Stomach (tissue), 9 donors: ENCODE results near the gene CHCHD3. TPM values are rescaled to one million over a fixed set of nuclear protein-coding genes. Genes with fewer than 3 reads are reported as not detected.

ENCODE experiments used
- DNase-seq, 2 donors: peaks; one replicate each; pipeline versions ENCODE4 v3.0.0 to v3.0.0-alpha.2; 2013 to 2019
- H3K27ac ChIP-seq, 5 donors: fragments of 200-600 bp in 4 of 5; sonication (generic) in 4 of 5; one replicate each; pipeline ENCODE4 v1.5.1; 2013 to 2019; ENCODE audit warnings: mild to moderate bottlenecking in 1 of 5, moderate library complexity in 1 of 5
- H3K27me3 ChIP-seq, 3 donors: fragments of 200-600 bp; sonication (generic); one replicate each; pipeline ENCODE4 v1.5.1; 2017 to 2019; ENCODE audit warnings: mixed run types in 1 of 3
- H3K36me3 ChIP-seq, 4 donors: fragments of 200-600 bp; sonication (generic); 1 replicate in 3 of 4; 2 replicates in 1 of 4; pipeline ENCODE4 v1.5.1; 2016 to 2019
- H3K4me1 ChIP-seq, 4 donors: fragments of 200-600 bp; sonication (generic); one replicate each; pipeline ENCODE4 v1.5.1; 2016 to 2019
- H3K4me3 ChIP-seq, 4 donors: fragments of 200-600 bp; sonication (generic) in 3 of 4; one replicate each; pipeline ENCODE4 v1.5.1; 2016 to 2019; ENCODE audit warnings: mild to moderate bottlenecking in 1 of 4
- H3K9me3 ChIP-seq, 4 donors: fragments of 200-600 bp; sonication (generic); one replicate each; pipeline ENCODE4 v1.5.1; 2016 to 2019
- EP300 ChIP-seq: sonication (generic); formaldehyde crosslinking; IDR thresholded peaks from one replicate; pipeline ENCODE4 v1.6.1; 2017; ENCODE audit warnings: antibody characterized with exemption
- POLR2A ChIP-seq, 4 donors: fragments of 450-650 bp; IDR thresholded peaks; one replicate each; pipeline ENCODE4 v1.6.1; 2016; ENCODE audit warnings: antibody characterized with exemption in 4 of 4, control low read depth in 2 of 4, mild to moderate bottlenecking in 1 of 4, moderate library complexity in 1 of 4
- POLR2AphosphoS5 ChIP-seq, 3 donors: sonication (generic); formaldehyde crosslinking; IDR thresholded peaks; one replicate each; pipeline ENCODE4 v1.6.1; 2016; ENCODE audit warnings: antibody characterized with exemption in 3 of 3
- WGBS, 5 donors: extraction: QIAGEN DNeasy Blood & Tissue Kit in 3 of 5; methylation state at CpG; one replicate each; pipeline versions ENCODE4 v1.1.5 to v1.1.7; 2013 to 2018; 5-methylcytosine and 5-hydroxymethylcytosine counted together
- intact Hi-C: fragments of 100-400 bp; cut with DNase I; formaldehyde crosslinking; loops from one replicate; pipeline ENCODE4 v1.15.1; 2023; ENCODE audit warnings: low total_unique reads
- polyA plus RNA-seq, 3 donors: library from polyadenylated mRNA; stranded (reverse); fragments of 200-250 nt; gene quantifications; one replicate each; pipeline ENCODE4 v1.2.3, GENCODE V29; 2013
- total RNA-seq, 5 donors: library from RNA; depleted of rRNA; stranded (reverse); fragments of >200 nt; gene quantifications; one replicate each; pipeline versions ENCODE4 v1.1.0 to v1.2.3, GENCODE V29; 2014 to 2016
- TF ChIP-seq, protein P1 (sequence below), 7 experiments: fragments of 450-650 bp in 4 of 7; fragments of 200-600 bp in 3 of 7; sonication (generic) in 3 of 7; IDR thresholded peaks; one replicate each; pipeline ENCODE4 v1.5.1; 2016 to 2019; ENCODE audit warnings: antibody characterized with exemption in 7 of 7, control low read depth in 2 of 7, mild to moderate bottlenecking in 1 of 7
- donor health status: healthy with polysubstance abuse.
- donor health status: Bipolar disorder and iron deficiency.
- donor health status: healthy.

Gene CHCHD3
- total and polyA plus RNA-seq, 8 donors, result 5.8 to 90.9 (median 39.9) TPM

DNA sequence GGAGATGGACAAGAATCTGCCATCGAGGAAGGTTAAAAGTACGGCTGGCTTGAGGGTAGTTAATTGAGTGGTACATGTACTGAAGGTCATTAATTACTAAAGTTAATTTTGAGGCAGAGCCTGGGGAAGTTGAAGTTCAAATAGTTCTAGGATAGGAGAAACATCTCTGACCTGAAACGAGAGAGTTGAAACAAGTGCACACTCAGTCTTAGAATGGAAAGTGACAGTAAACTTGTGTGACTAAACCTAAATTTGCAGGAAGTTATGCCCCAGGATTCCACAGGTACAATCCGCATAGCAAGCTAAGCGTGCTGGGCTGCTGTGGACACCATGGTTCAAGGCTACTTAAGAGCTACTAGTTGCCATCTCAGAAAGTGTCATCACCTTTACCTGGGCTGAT lies 209.9 kb downstream of the CHCHD3 start:
- WGBS, 5 donors, result 81 to 86% (median 82%) methylated on average over 5 of the region's 5 CpGs
- Histone ChIP-seq H3K9me3 (no peaks in the 10 kb centered on the region), H3K27me3 (no peaks in the 10 kb centered on the region), H3K4me3 (no peak overlapping the region), H3K27ac (no peak overlapping the region), H3K4me1 (peaks cover 0 to 8% (median 0%) of the 10 kb centered on the region in 4 donors), H3K36me3 (no peaks in the 10 kb centered on the region)
- intact Hi-C loops, result no loop called here
- TF ChIP-seq POLR2A (IDR thresholded peaks at IDR 0.05) (no peak), EP300 (no peak), POLR2AphosphoS5 (IDR thresholded peaks at IDR 0.05) (no peak)
- TF ChIP-seq, protein P1, sequence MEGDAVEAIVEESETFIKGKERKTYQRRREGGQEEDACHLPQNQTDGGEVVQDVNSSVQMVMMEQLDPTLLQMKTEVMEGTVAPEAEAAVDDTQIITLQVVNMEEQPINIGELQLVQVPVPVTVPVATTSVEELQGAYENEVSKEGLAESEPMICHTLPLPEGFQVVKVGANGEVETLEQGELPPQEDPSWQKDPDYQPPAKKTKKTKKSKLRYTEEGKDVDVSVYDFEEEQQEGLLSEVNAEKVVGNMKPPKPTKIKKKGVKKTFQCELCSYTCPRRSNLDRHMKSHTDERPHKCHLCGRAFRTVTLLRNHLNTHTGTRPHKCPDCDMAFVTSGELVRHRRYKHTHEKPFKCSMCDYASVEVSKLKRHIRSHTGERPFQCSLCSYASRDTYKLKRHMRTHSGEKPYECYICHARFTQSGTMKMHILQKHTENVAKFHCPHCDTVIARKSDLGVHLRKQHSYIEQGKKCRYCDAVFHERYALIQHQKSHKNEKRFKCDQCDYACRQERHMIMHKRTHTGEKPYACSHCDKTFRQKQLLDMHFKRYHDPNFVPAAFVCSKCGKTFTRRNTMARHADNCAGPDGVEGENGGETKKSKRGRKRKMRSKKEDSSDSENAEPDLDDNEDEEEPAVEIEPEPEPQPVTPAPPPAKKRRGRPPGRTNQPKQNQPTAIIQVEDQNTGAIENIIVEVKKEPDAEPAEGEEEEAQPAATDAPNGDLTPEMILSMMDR (IDR thresholded peaks at IDR 0.05), result no peak
- no peak for DNase-seq

DNA sequence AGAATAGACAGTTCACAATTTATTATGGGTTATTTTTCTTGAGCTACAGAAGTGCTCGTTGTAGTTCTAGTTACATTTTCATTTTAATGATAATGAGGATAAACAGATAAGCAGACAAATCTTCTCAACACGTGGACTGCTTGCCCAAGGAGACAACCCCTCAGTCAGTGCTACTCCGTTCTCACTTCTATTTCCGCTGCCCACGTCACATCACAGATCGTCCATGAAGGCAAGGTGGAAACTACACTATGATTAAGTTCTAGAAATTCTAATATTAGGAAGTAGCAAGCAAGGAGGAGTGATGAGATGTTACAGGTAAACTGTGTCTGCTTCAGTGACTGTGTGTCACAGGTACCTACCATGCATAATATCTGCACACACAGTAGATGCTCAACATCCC lies 210.5 kb downstream of the CHCHD3 start:
- TF ChIP-seq POLR2A (IDR thresholded peaks at IDR 0.05) (no peak), POLR2AphosphoS5 (IDR thresholded peaks at IDR 0.05) (no peak), EP300 (no peak)
- TF ChIP-seq, protein P1 (IDR thresholded peaks at IDR 0.05), result no peak
- Histone ChIP-seq H3K27ac (no peak overlapping the region), H3K36me3 (no peaks in the 10 kb centered on the region), H3K4me3 (no peak overlapping the region), H3K9me3 (no peaks in the 10 kb centered on the region), H3K4me1 (peaks cover 0 to 8% (median under 1%) of the 10 kb centered on the region in 4 donors), H3K27me3 (no peaks in the 10 kb centered on the region)
- no peak for DNase-seq
- 84 to 89% (median 88%) methylated on average over 6 of the region's 6 CpGs for WGBS, 5 donors
- intact Hi-C loops, result no loop called here

DNA sequence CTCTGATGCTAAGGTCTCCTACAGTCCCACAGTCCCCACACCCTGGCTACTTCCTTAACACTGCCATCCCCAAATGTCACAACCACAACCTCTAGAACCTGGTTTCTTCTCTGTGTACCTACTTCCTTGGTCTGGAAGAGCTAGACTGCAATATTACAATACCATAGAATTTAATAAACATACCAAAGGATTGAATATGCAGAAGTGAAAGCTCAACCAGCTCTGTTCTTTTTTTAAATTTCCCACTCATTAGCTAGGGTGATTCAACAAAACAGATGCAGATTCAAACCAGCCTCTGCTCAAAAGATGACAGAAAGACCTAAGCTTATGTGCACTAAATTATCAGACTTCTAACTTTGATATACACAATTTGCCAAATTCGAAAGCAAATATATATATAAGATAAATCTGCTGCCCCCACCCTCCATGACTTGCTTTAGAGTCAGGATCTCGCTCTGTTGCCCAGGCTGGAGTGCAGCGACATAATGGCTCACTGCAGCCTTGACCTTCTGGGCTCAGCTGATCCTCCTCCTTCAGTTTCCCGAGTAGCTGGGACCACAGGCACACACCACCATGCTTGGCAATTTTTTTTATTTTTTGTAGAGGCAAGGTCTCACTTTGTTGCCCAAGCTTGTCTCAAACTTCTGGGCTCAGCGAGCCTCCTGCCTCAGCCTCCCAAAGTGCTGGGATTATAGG lies 212.6 kb downstream of the CHCHD3 start:
- DNase-seq, result no peak
- H3K9me3 ChIP-seq, result no peaks in the 10 kb centered on the region
- no peak overlapping the region for H3K4me3 ChIP-seq
- intact Hi-C loops, result no loop called here
- no peak overlapping the region for H3K27ac ChIP-seq
- H3K36me3 ChIP-seq, result no peaks in the 10 kb centered on the region
- H3K27me3 ChIP-seq, result no peaks in the 10 kb centered on the region
- H3K4me1 ChIP-seq, result peaks cover 0 to 10% (median 4%) of the 10 kb centered on the region in 4 donors
- TF ChIP-seq, protein P1 (IDR thresholded peaks at IDR 0.05), result no peak
- TF ChIP-seq EP300, result no peak
- no peak for TF ChIP-seq POLR2A (IDR thresholded peaks at IDR 0.05)
- TF ChIP-seq POLR2AphosphoS5 (IDR thresholded peaks at IDR 0.05), result no peak
- WGBS, 5 donors, result 82 to 93% (median 86%) methylated on average over 5 of the region's 5 CpGs

DNA sequence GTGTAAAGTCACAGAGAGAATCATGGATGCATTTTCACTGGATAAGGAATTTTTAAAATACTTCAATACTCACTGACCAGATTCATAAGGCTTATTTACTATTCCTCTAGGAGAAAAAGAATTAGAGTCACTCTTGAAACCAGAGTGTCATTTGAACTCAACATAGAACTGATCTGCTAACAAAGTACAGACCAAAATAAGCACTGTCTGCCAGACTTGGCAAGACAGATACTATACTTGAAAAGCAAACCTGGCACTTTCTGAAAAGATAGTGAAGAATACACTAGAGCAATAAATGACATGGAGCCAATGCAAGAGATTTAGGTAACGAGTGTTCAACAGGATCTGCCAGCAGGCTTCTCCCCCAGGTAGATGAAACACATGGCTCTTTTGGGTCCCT lies 215.3 kb downstream of the CHCHD3 start:
- no peak for TF ChIP-seq POLR2AphosphoS5 (IDR thresholded peaks at IDR 0.05)
- TF ChIP-seq POLR2A (IDR thresholded peaks at IDR 0.05), result no peak
- TF ChIP-seq, protein P1 (IDR thresholded peaks at IDR 0.05), result no peak
- peaks cover 0 to 10% (median 4%) of the 10 kb centered on the region in 4 donors for H3K4me1 ChIP-seq
- no peak overlapping the region for H3K27ac ChIP-seq
- no peaks in the 10 kb centered on the region for H3K36me3 ChIP-seq
- no peak overlapping the region for H3K4me3 ChIP-seq
- DNase-seq, result no peak
- intact Hi-C loops, result no loop called here
- 93 to 100% (median 100%) methylated on average over 1 of the region's 1 CpG for WGBS, 5 donors
- no peaks in the 10 kb centered on the region for H3K27me3 ChIP-seq
- peaks cover 0 to 4% (median 0%) of the 10 kb centered on the region in 4 donors for H3K9me3 ChIP-seq
